IMR-90 (cell line): ENCODE results near the gene JAKMIP1. TPM values are rescaled to one million over a fixed set of nuclear protein-coding genes. Genes with fewer than 3 reads are reported as not detected.

Experiments
- ATAC-seq: fragments of 200-7000 bp; cut with Tn5 transposase; 2 replicates; pipeline ENCODE4 v1.9.1; 2020; ENCODE audit warnings: low read depth, mild to moderate bottlenecking, moderate library complexity
- BruUV-seq: library from RNA; stranded (reverse); fragments of 400-500 nt; replicated peaks from 2 replicates; lab custom pipeline; 2021; lab: Mats Ljungman, UMichigan
- CTCF ChIA-PET: fragments of 300-600 bp; formaldehyde crosslinking; extraction: SDS; loops from one replicate; lab custom pipeline; 2021; ENCODE audit warnings: antibody characterized with exemption; lab: Yijun Ruan, JAX
- POLR2A ChIA-PET: fragments of 300-600 bp; sonication (Branson Sonifier 250); formaldehyde crosslinking; loops from one replicate; lab custom pipeline; 2022; ENCODE audit warnings: antibody characterized with exemption; ENCODE audit not compliant: unreplicated experiment; lab: Charles Lee
- DNase-seq: peaks from one replicate; pipeline ENCODE4 v3.0.0; 2013
- H2AFZ ChIP-seq: replicated peaks from 2 replicates; pipeline ENCODE3; 2013; ENCODE audit warnings: low read length, mild to moderate bottlenecking; ENCODE audit not compliant: poor library complexity
- H2AK5ac ChIP-seq: 2 replicates; pipeline ENCODE4 v1.6.1; 2013; ENCODE audit warnings: low read depth, low read length, inconsistent platforms
- H2AK9ac ChIP-seq: replicated peaks from 2 replicates; pipeline ENCODE3; 2013; ENCODE audit warnings: mild to moderate bottlenecking, low read depth, low read length, moderate library complexity; ENCODE audit not compliant: poor library complexity
- H2BK120ac ChIP-seq: 2 replicates; pipeline ENCODE4 v1.6.1; 2013; ENCODE audit warnings: low read depth, low read length, inconsistent platforms
- H2BK15ac ChIP-seq: 3 replicates; pipeline ENCODE4 v1.6.1; 2013; ENCODE audit warnings: low read depth, low read length, inconsistent platforms
- H2BK20ac ChIP-seq: 2 replicates; pipeline ENCODE4 v1.6.1; 2013; ENCODE audit warnings: low read depth, mild to moderate bottlenecking, inconsistent platforms, low read length, moderate library complexity
- H2BK5ac ChIP-seq: 2 replicates; pipeline ENCODE4 v1.6.1; 2013; ENCODE audit warnings: mild to moderate bottlenecking, low read depth, low read length, inconsistent platforms; ENCODE audit not compliant: poor library complexity, severe bottlenecking
- H3K14ac ChIP-seq: replicated peaks from 2 replicates; pipeline ENCODE4 v1.6.1; 2013; ENCODE audit warnings: low read depth, low read length, inconsistent platforms
- H3K18ac ChIP-seq: 2 replicates; pipeline ENCODE4 v1.6.1; 2013; ENCODE audit warnings: low read depth, low read length, control low read depth
- H3K23ac ChIP-seq: 2 replicates; pipeline ENCODE4 v1.6.1; 2013; ENCODE audit warnings: low read depth, low read length, inconsistent platforms
- H3K27ac ChIP-seq: 2 replicates; pipeline ENCODE4 v1.5.1; 2013; ENCODE audit warnings: mild to moderate bottlenecking, control low read depth, low read length; ENCODE audit not compliant: insufficient read depth
- H3K27me3 ChIP-seq: 2 replicates; pipeline ENCODE4 v1.6.1; 2013; ENCODE audit warnings: low read length; ENCODE audit not compliant: control insufficient read depth, insufficient read depth
- H3K36me3 ChIP-seq: 2 replicates; pipeline ENCODE4 v1.6.1; 2013; ENCODE audit warnings: low read length, mixed read lengths; ENCODE audit not compliant: control insufficient read depth, insufficient read depth
- H3K4ac ChIP-seq: 2 replicates; pipeline ENCODE4 v1.6.1; 2013; ENCODE audit warnings: low read depth, low read length, inconsistent platforms
- H3K4me1 ChIP-seq: 2 replicates; pipeline ENCODE4 v1.6.1; 2013; ENCODE audit warnings: low read length, mixed read lengths; ENCODE audit not compliant: control insufficient read depth, insufficient read depth
- H3K4me2 ChIP-seq: 2 replicates; pipeline ENCODE4 v1.6.1; 2013; ENCODE audit warnings: low read depth, mild to moderate bottlenecking, control low read depth, low read length, moderate library complexity
- H3K4me3 ChIP-seq: 2 replicates; pipeline ENCODE4 v1.5.1; 2013; ENCODE audit warnings: low read depth, mild to moderate bottlenecking, control low read depth, low read length, moderate library complexity; ENCODE audit not compliant: insufficient read depth
- H3K56ac ChIP-seq: 2 replicates; pipeline ENCODE4 v1.6.1; 2013; ENCODE audit warnings: low read length, inconsistent platforms; ENCODE audit not compliant: insufficient read depth; ENCODE audit errors: extremely low read depth
- H3K79me1 ChIP-seq, 2 experiments: 2 replicates each; pipeline ENCODE4 v1.6.1; 2013; ENCODE audit warnings: low read length in 2 of 2, inconsistent platforms in 1 of 2, low read depth in 1 of 2
- H3K9ac ChIP-seq: 2 replicates; pipeline ENCODE4 v1.6.1; 2013; ENCODE audit warnings: low read depth, low read length, control low read depth
- H3K9me1 ChIP-seq: 2 replicates; pipeline ENCODE4 v1.6.1; 2013; ENCODE audit warnings: low read length, inconsistent platforms; ENCODE audit not compliant: insufficient read depth
- H3K9me3 ChIP-seq: 2 replicates; pipeline ENCODE4 v1.6.1; 2013; ENCODE audit warnings: low read length; ENCODE audit not compliant: control insufficient read depth, insufficient read depth
- H4K20me1 ChIP-seq: 2 replicates; pipeline ENCODE4 v1.6.1; 2013; ENCODE audit warnings: low read length, inconsistent platforms; ENCODE audit not compliant: insufficient read depth
- H4K5ac ChIP-seq: 2 replicates; pipeline ENCODE4 v1.6.1; 2013; ENCODE audit warnings: mild to moderate bottlenecking, low read depth, low read length, control low read depth
- H4K8ac ChIP-seq, 2 experiments: 2 replicates each; pipeline ENCODE4 v1.6.1; 2013; ENCODE audit warnings: low read depth in 2 of 2, low read length in 2 of 2, control low read depth in 1 of 2, inconsistent platforms in 1 of 2
- H4K91ac ChIP-seq: 2 replicates; pipeline ENCODE4 v1.6.1; 2013; ENCODE audit warnings: low read depth, low read length, inconsistent platforms; ENCODE audit not compliant: insufficient read depth
- BHLHE40 ChIP-seq: fragments of 150-350 bp; IDR thresholded peaks from 2 replicates; pipeline ENCODE4 v1.6.1; 2016; ENCODE audit warnings: mild to moderate bottlenecking, low read depth, low read length
- CEBPB ChIP-seq: IDR thresholded peaks from 2 replicates; pipeline ENCODE4 v1.6.1; 2012; ENCODE audit warnings: low read depth, low read length, improper control_type of control experiment
- CHD1 ChIP-seq: IDR thresholded peaks from 2 replicates; pipeline ENCODE4 v1.6.1; 2012; ENCODE audit warnings: low read depth, low read length, improper control_type of control experiment
- CTCF ChIP-seq: conservative IDR thresholded peaks from 2 replicates; pipeline ENCODE4 v1.5.1; 2012; ENCODE audit warnings: mild to moderate bottlenecking, low read depth, low read length, improper control_type of control experiment
- ELK1 ChIP-seq: fragments of 150-350 bp; IDR thresholded peaks from 2 replicates; pipeline ENCODE4 v1.6.1; 2016; ENCODE audit warnings: low read depth, mild to moderate bottlenecking, low read length, moderate library complexity, borderline replicate concordance
- FOS ChIP-seq: fragments of 150-350 bp; IDR thresholded peaks from 2 replicates; pipeline ENCODE4 v1.6.1; 2016; ENCODE audit warnings: low read depth, low read length
- MAFK ChIP-seq: IDR thresholded peaks from 2 replicates; pipeline ENCODE4 v1.6.1; 2012; ENCODE audit warnings: low read depth, low read length, improper control_type of control experiment
- MAZ ChIP-seq: IDR thresholded peaks from 2 replicates; pipeline ENCODE4 v1.6.1; 2012; ENCODE audit warnings: low read depth, mild to moderate bottlenecking, low read length, improper control_type of control experiment, moderate library complexity, borderline replicate concordance
- MXI1 ChIP-seq: IDR thresholded peaks from 2 replicates; pipeline ENCODE4 v1.6.1; 2012; ENCODE audit warnings: low read depth, mild to moderate bottlenecking, low read length, moderate library complexity, borderline replicate concordance
- NFE2L2 ChIP-seq: fragments of 150-350 bp; IDR thresholded peaks from 2 replicates; pipeline ENCODE4 v1.6.1; 2016; ENCODE audit warnings: low read depth, mild to moderate bottlenecking, low read length
- POLR2A ChIP-seq: IDR thresholded peaks from 2 replicates; pipeline ENCODE4 v1.6.1; 2012; ENCODE audit warnings: mild to moderate bottlenecking, low read depth, low read length
- RAD21 ChIP-seq: IDR thresholded peaks from 2 replicates; pipeline ENCODE4 v1.6.1; 2012; ENCODE audit warnings: low read length, improper control_type of control experiment
- RCOR1 ChIP-seq: IDR thresholded peaks from 2 replicates; pipeline ENCODE4 v1.6.1; 2012; ENCODE audit warnings: mild to moderate bottlenecking, low read length, improper control_type of control experiment; ENCODE audit not compliant: insufficient replicate concordance
- RFX5 ChIP-seq: IDR thresholded peaks from 2 replicates; pipeline ENCODE4 v1.8.0; 2012; ENCODE audit warnings: low read depth, mild to moderate bottlenecking, low read length, moderate library complexity
- SMC3 ChIP-seq: fragments of 150-350 bp; IDR thresholded peaks from 2 replicates; pipeline ENCODE4 v1.6.1; 2016; ENCODE audit warnings: low read depth, mild to moderate bottlenecking, antibody characterized with exemption, low read length, moderate library complexity
- USF2 ChIP-seq: fragments of 150-350 bp; IDR thresholded peaks from 2 replicates; pipeline ENCODE4 v1.6.1; 2017; ENCODE audit warnings: mild to moderate bottlenecking, antibody characterized with exemption, low read length, low read depth
- WGBS, 2 experiments: methylation state at CpG; one replicate each; pipeline versions ENCODE4 v1.1.5 to v1.1.7; 2013; ENCODE audit warnings: missing lambda C conversion rate in 2 of 2; ENCODE audit not compliant: insufficient read length in 1 of 2; ENCODE audit errors: extremely low coverage in 2 of 2; 5-methylcytosine and 5-hydroxymethylcytosine counted together
- dilution Hi-C: fragments of 300-500 bp; cut with HindIII; formaldehyde crosslinking; loops from one replicate; pipeline ENCODE4 v1.14.3; 2018; ENCODE audit warnings: low sequenced_read_pairs; ENCODE audit not compliant: unreplicated experiment
- in situ Hi-C: fragments of 300-500 bp; cut with MboI; formaldehyde crosslinking; loops from 3 replicates; pipeline ENCODE4 v1.14.3; 2019; ENCODE audit warnings: low sequenced_read_pairs, inconsistent platforms, mixed read lengths
- intact Hi-C: fragments of 100-400 bp; cut with micrococcal nuclease; formaldehyde crosslinking; loops from 2 replicates; pipeline ENCODE4 v1.10.0; 2022
- polyA plus RNA-seq, 3 experiments: library from polyadenylated mRNA; depleted of rRNA; stranded (reverse); fragments of >200 nt; gene quantifications; 2 replicates each; pipeline ENCODE4 v1.2.3, GENCODE V29; 2012; ENCODE audit warnings: low replicate concordance in 1 of 3
- total RNA-seq: library from RNA; depleted of rRNA; stranded (reverse); fragments of >200 nt; gene quantifications from 2 replicates; pipeline ENCODE4 v1.2.3, GENCODE V29; 2012

The JAKMIP1 gene
- total and polyA plus RNA-seq, 2 of the 4 experiments (the other 2 are of a cell fraction), result not detected

- Histone ChIP-seq H3K27me3 (no peaks in the 10 kb centered on the region), H2AK9ac (no peak overlapping the region), H4K91ac (no peak overlapping the region), H3K4me2 (no peak overlapping the region), H3K18ac (no peak overlapping the region), H2BK120ac (no peak overlapping the region), H2BK20ac (no peak overlapping the region), H3K9ac (no peak overlapping the region), H4K8ac (no peak overlapping the region), H3K79me1 (no peaks in the 10 kb centered on the region), H3K9me3 (no peaks in the 10 kb centered on the region), H2BK5ac (no peak overlapping the region), H3K27ac (no peak overlapping the region), H3K4me1 (no peaks in the 10 kb centered on the region), H3K23ac (no peak overlapping the region), H3K56ac (no peak overlapping the region), H3K4me3 (no peak overlapping the region), H4K5ac (no peak overlapping the region), H3K4ac (no peak overlapping the region), H3K14ac (no peak overlapping the region), H2AFZ (no peak overlapping the region), H4K20me1 (no peaks in the 10 kb centered on the region), H3K9me1 (no peaks in the 10 kb centered on the region), H2BK15ac (no peak overlapping the region), H3K36me3 (no peaks in the 10 kb centered on the region), H2AK5ac (no peak overlapping the region)
- dilution Hi-C loops, result no loop called here
- ATAC-seq (no peak; the same call in 1 of the 2 replicates), DNase-seq (no peak)
- ChIA-PET CTCF (no interaction called here), POLR2A (no interaction called here)
- 40% methylated on average over 1 of the region's 8 CpGs; no CpG with 5 or more reads in 1 of the 2 experiments for WGBS, 2 experiments
- intact Hi-C loops, result no loop called here
- no TSS peak for BruUV-seq
- TF ChIP-seq POLR2A (no peak), CEBPB (no peak), CHD1 (no peak), MAZ (no peak), FOS (no peak), MXI1 (no peak), RFX5 (no peak), RAD21 (no peak), NFE2L2 (no peak), ELK1 (no peak), SMC3 (no peak), CTCF (no peak), MAFK (no peak), RCOR1 (no peak), BHLHE40 (no peak), USF2 (no peak)
- in situ Hi-C loops, result no loop called here
These were observed 11.6 kb downstream of the JAKMIP1 start for GRCh38 chr4:6188687-6189305.
